Measurements from ENCODE around the gene C9orf152.

Gene C9orf152

DNA sequence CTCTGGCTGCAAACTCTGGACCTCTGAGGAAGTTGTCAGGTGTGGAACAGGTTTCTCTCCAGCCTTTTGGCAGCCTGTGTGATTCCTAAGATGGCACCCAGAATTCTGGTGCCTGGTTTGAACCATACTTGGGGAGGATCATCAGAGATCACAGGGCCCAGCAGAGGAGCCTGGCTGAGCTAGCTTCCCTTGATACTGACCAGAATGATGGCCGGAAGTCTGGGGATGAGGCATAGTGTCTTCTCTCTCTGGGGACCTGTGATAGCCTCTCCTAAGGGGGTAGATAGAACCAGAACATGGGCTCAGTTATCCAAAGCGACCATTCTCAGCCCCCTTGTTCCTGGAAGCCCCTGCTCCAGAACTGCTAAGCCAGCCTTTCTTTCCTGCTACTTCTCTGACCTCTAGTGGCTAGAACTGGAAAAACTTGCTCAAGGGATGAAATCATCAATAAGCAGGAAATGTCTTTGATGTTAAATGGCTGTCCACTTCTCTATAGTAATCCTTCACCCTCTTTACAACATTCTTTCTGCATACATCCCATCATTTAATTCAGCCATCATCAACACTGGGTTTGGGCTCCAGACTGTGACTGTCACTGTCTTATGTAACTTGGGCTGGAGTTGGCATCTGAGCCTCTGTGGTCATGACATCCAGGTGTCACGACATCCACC, 55.1 kb downstream of the C9orf152 start:
- H2BK15ac ChIP-seq (ENCODE audit: low read length), result no peak overlapping the region
- H2AFZ ChIP-seq (ENCODE audit: low read length), result no peak overlapping the region
- H3K18ac ChIP-seq (ENCODE audit: low read length), result peak overlapping the region; percentile 63
- no peak overlapping the region for H2BK12ac ChIP-seq (ENCODE audit: low read length)
- peaks cover 4 to 5% of the 10 kb centered on the region in 2 donors for H3K4me1 ChIP-seq (ENCODE audit: control insufficient read depth in 2 of 2, insufficient read depth in 1 of 2, low read depth in 1 of 2, low read length in 2 of 2)
- no peak overlapping the region for H4K8ac ChIP-seq (ENCODE audit: low read depth, low read length)
- no peak overlapping the region for H3K9ac ChIP-seq (ENCODE audit: low read depth, low read length, poor library complexity)
- no peak overlapping the region for H3K27ac ChIP-seq (replicated peaks; ENCODE audit: low read length)
- H3K4ac ChIP-seq (ENCODE audit: low read length), result no peak overlapping the region
- no peak overlapping the region for H2BK5ac ChIP-seq (ENCODE audit: low read length)
- no peak overlapping the region for H2BK120ac ChIP-seq (ENCODE audit: low read depth, low read length)
- no peak overlapping the region for H4K91ac ChIP-seq (ENCODE audit: low read depth, low read length, poor library complexity)
- no CpG with 5 or more reads among the region's 3 CpGs for WGBS, 2 donors (ENCODE audit: extremely low coverage in 2 of 2, insufficient read length in 2 of 2, insufficient replicate concordance in 1 of 2)
- no peaks in the 10 kb centered on the region for H3K27me3 ChIP-seq (ENCODE audit: control insufficient read depth in 3 of 3, insufficient read depth in 3 of 3, low read depth in 1 of 3, low read length in 3 of 3)
- H3K14ac ChIP-seq (ENCODE audit: low read length), result no peak overlapping the region
- H2AK5ac ChIP-seq (ENCODE audit: low read depth, low read length), result no peak overlapping the region
- peak; percentile 65 for DNase-seq (ENCODE audit: low spot score)
- no peak overlapping the region for H3K4me3 ChIP-seq (ENCODE audit: low read length in 2 of 2)
- no peaks in the 10 kb centered on the region for H3K79me1 ChIP-seq (ENCODE audit: low read depth, low read length)
- no peak overlapping the region for H3K23ac ChIP-seq (ENCODE audit: low read depth, low read length, poor library complexity)
- peaks cover 4 to 17% of the 10 kb centered on the region in 2 donors for H3K9me3 ChIP-seq (replicated peaks in 1 of 2; ENCODE audit: control insufficient read depth in 2 of 2, insufficient read depth in 1 of 2, low read depth in 1 of 2, low read length in 2 of 2)
- H3K36me3 ChIP-seq (replicated peaks in 1 of 2; ENCODE audit: control insufficient read depth in 2 of 2, insufficient read depth in 2 of 2, low read length in 2 of 2), result peaks cover 6 to 60% of the 10 kb centered on the region in 2 donors
- H3K4me2 ChIP-seq (ENCODE audit: insufficient read depth, low read length, poor library complexity, severe bottlenecking), result no peak overlapping the region
